Stomach (tissue), 9 donors: Measurements from ENCODE around the gene SOX30. TPM values are rescaled to one million over a fixed set of nuclear protein-coding genes. Genes with fewer than 3 reads are reported as not detected.

Experiments
- DNase-seq, 2 donors: peaks; one replicate each; pipeline versions ENCODE4 v3.0.0 to v3.0.0-alpha.2; 2013 to 2019
- H3K27ac ChIP-seq, 5 donors: fragments of 200-600 bp in 4 of 5; sonication (generic) in 4 of 5; one replicate each; pipeline ENCODE4 v1.5.1; 2013 to 2019; ENCODE audit warnings: mild to moderate bottlenecking in 1 of 5, moderate library complexity in 1 of 5
- H3K27me3 ChIP-seq, 3 donors: fragments of 200-600 bp; sonication (generic); one replicate each; pipeline ENCODE4 v1.5.1; 2017 to 2019; ENCODE audit warnings: mixed run types in 1 of 3
- H3K36me3 ChIP-seq, 4 donors: fragments of 200-600 bp; sonication (generic); 1 replicate in 3 of 4; 2 replicates in 1 of 4; pipeline ENCODE4 v1.5.1; 2016 to 2019
- H3K4me1 ChIP-seq, 4 donors: fragments of 200-600 bp; sonication (generic); one replicate each; pipeline ENCODE4 v1.5.1; 2016 to 2019
- H3K4me3 ChIP-seq, 4 donors: fragments of 200-600 bp; sonication (generic) in 3 of 4; one replicate each; pipeline ENCODE4 v1.5.1; 2016 to 2019; ENCODE audit warnings: mild to moderate bottlenecking in 1 of 4
- H3K9me3 ChIP-seq, 4 donors: fragments of 200-600 bp; sonication (generic); one replicate each; pipeline ENCODE4 v1.5.1; 2016 to 2019
- EP300 ChIP-seq: sonication (generic); formaldehyde crosslinking; IDR thresholded peaks from one replicate; pipeline ENCODE4 v1.6.1; 2017; ENCODE audit warnings: antibody characterized with exemption
- POLR2A ChIP-seq, 4 donors: fragments of 450-650 bp; IDR thresholded peaks; one replicate each; pipeline ENCODE4 v1.6.1; 2016; ENCODE audit warnings: antibody characterized with exemption in 4 of 4, control low read depth in 2 of 4, mild to moderate bottlenecking in 1 of 4, moderate library complexity in 1 of 4
- POLR2AphosphoS5 ChIP-seq, 3 donors: sonication (generic); formaldehyde crosslinking; IDR thresholded peaks; one replicate each; pipeline ENCODE4 v1.6.1; 2016; ENCODE audit warnings: antibody characterized with exemption in 3 of 3
- WGBS, 5 donors: extraction: QIAGEN DNeasy Blood & Tissue Kit in 3 of 5; methylation state at CpG; one replicate each; pipeline versions ENCODE4 v1.1.5 to v1.1.7; 2013 to 2018; 5-methylcytosine and 5-hydroxymethylcytosine counted together
- intact Hi-C: fragments of 100-400 bp; cut with DNase I; formaldehyde crosslinking; loops from one replicate; pipeline ENCODE4 v1.15.1; 2023; ENCODE audit warnings: low total_unique reads
- polyA plus RNA-seq, 3 donors: library from polyadenylated mRNA; stranded (reverse); fragments of 200-250 nt; gene quantifications; one replicate each; pipeline ENCODE4 v1.2.3, GENCODE V29; 2013
- total RNA-seq, 5 donors: library from RNA; depleted of rRNA; stranded (reverse); fragments of >200 nt; gene quantifications; one replicate each; pipeline versions ENCODE4 v1.1.0 to v1.2.3, GENCODE V29; 2014 to 2016
- TF ChIP-seq, protein P1 (sequence below), 7 experiments: fragments of 450-650 bp in 4 of 7; fragments of 200-600 bp in 3 of 7; sonication (generic) in 3 of 7; IDR thresholded peaks; one replicate each; pipeline ENCODE4 v1.5.1; 2016 to 2019; ENCODE audit warnings: antibody characterized with exemption in 7 of 7, control low read depth in 2 of 7, mild to moderate bottlenecking in 1 of 7
- donor health status: healthy with polysubstance abuse.
- donor health status: Bipolar disorder and iron deficiency.
- donor health status: healthy.

SOX30 gene
- total and polyA plus RNA-seq, 8 donors: 0.08 to 0.29 TPM; not detected in 6

- intact Hi-C loops: no loop called here
- TF ChIP-seq EP300 (no peak), POLR2AphosphoS5 (IDR thresholded peaks at IDR 0.05) (no peak), POLR2A (IDR thresholded peaks at IDR 0.05) (no peak)
- TF ChIP-seq, protein P1, sequence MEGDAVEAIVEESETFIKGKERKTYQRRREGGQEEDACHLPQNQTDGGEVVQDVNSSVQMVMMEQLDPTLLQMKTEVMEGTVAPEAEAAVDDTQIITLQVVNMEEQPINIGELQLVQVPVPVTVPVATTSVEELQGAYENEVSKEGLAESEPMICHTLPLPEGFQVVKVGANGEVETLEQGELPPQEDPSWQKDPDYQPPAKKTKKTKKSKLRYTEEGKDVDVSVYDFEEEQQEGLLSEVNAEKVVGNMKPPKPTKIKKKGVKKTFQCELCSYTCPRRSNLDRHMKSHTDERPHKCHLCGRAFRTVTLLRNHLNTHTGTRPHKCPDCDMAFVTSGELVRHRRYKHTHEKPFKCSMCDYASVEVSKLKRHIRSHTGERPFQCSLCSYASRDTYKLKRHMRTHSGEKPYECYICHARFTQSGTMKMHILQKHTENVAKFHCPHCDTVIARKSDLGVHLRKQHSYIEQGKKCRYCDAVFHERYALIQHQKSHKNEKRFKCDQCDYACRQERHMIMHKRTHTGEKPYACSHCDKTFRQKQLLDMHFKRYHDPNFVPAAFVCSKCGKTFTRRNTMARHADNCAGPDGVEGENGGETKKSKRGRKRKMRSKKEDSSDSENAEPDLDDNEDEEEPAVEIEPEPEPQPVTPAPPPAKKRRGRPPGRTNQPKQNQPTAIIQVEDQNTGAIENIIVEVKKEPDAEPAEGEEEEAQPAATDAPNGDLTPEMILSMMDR (IDR thresholded peaks at IDR 0.05): no peak
- Histone ChIP-seq H3K36me3 (no peaks in the 10 kb centered on the region), H3K27me3 (no peaks in the 10 kb centered on the region), H3K4me3 (no peak overlapping the region), H3K4me1 (no peaks in the 10 kb centered on the region), H3K27ac (no peak overlapping the region), H3K9me3 (no peaks in the 10 kb centered on the region)
- no peak for DNase-seq
- WGBS, 5 donors: 91 to 98% (median 93%) methylated on average over 2 of the region's 2 CpGs
These were observed 46.2 kb downstream of the SOX30 start for GRCh38 chr5:157606046-157606445.

DNA sequence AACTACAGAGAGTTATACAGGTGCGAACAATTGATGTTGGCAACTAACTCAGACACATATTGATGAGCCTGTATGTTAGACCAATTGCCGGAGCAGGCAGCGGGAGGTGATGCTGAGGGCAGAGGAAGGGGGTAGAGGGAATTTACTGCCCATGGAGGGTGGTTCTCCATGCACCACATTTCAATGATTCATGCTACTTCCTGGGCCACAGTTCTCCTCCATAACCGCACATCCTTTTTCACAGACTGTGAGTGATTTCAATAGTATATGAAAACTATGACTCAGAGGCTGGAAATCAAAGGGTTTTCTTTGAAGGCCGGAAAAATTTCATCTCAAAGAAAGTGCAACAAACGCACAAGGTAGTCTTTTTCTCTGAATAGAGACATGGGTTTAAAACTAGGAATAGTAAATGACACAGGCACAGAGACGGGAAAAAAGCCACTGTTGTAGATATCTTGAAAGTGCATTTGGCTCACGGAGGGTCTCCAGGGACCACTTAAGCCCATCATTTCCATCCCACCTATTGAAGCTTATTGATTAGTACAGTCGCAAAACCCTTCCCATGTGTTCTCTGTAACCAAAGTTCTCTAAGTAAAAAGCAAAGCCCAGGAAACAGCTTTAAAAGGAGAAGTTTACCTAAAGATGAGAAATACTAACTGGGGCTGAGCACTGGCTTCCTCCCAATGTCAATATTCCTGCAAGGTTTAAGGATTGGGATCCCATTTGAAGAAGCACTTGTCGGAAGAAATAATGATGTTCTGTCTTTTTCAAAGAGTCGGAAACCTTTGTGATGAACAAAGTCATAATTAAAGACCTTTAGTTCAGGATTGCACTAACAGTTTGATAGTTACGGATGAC, 48.7 kb downstream of the SOX30 start:
- H3K27me3 ChIP-seq: no peaks in the 10 kb centered on the region
- no peaks in the 10 kb centered on the region for H3K9me3 ChIP-seq
- TF ChIP-seq EP300: no peak
- TF ChIP-seq, protein P1 (IDR thresholded peaks at IDR 0.05): no peak
- TF ChIP-seq POLR2A (IDR thresholded peaks at IDR 0.05): no peak
- no peak for TF ChIP-seq POLR2AphosphoS5 (IDR thresholded peaks at IDR 0.05)
- no peaks in the 10 kb centered on the region for H3K36me3 ChIP-seq
- no peak for DNase-seq
- H3K27ac ChIP-seq: no peak overlapping the region
- intact Hi-C loops: no loop called here
- no peaks in the 10 kb centered on the region for H3K4me1 ChIP-seq
- WGBS, 5 donors: 74 to 84% (median 78%) methylated on average over 12 of the region's 12 CpGs
- no peak overlapping the region for H3K4me3 ChIP-seq

- Histone ChIP-seq H3K36me3 (no peaks in the 10 kb centered on the region), H3K27me3 (no peaks in the 10 kb centered on the region), H3K4me3 (no peak overlapping the region), H3K4me1 (no peaks in the 10 kb centered on the region), H3K27ac (no peak overlapping the region), H3K9me3 (no peaks in the 10 kb centered on the region)
- no peak for TF ChIP-seq POLR2A (IDR thresholded peaks at IDR 0.05)
- no peak for TF ChIP-seq EP300
- TF ChIP-seq, protein P1 (IDR thresholded peaks at IDR 0.05): no peak
- no peak for TF ChIP-seq POLR2AphosphoS5 (IDR thresholded peaks at IDR 0.05)
- no peak for DNase-seq
- intact Hi-C loops: no loop called here
- WGBS, 5 donors: 75 to 87% (median 78%) methylated on average over 4 of the region's 4 CpGs
These were observed 49.7 kb downstream of the SOX30 start for GRCh38 chr5:157602505-157602904.

DNA sequence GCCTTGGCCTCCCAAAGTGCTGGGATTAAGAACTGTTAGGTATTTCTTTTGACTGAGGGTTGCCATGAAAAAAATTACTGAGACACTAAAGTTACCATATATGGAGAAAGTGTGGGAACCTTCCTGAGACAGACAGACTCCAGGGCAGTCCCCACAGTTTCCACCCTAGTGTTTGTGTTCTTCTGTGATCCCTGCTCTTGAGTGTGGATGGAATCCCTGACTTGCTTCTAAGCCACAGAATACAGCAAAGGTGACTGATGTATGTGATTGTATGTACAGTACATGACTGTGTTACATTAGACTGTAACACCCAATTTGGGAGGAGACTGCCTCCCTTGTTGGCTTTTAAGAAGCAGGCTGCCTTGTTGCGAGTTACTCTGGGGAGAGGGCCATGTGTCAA, 52.0 kb downstream of the SOX30 start:
- no peak overlapping the region for H3K4me3 ChIP-seq
- intact Hi-C loops: no loop called here
- no peak overlapping the region for H3K27ac ChIP-seq
- DNase-seq: no peak
- TF ChIP-seq EP300 (no peak), POLR2A (IDR thresholded peaks at IDR 0.05) (no peak), POLR2AphosphoS5 (IDR thresholded peaks at IDR 0.05) (no peak)
- TF ChIP-seq, protein P1 (IDR thresholded peaks at IDR 0.05): no peak
- no peaks in the 10 kb centered on the region for H3K36me3 ChIP-seq
- no peaks in the 10 kb centered on the region for H3K27me3 ChIP-seq
- H3K4me1 ChIP-seq: no peaks in the 10 kb centered on the region
- H3K9me3 ChIP-seq: no peaks in the 10 kb centered on the region
- WGBS, 5 donors: 67 to 95% (median 85%) methylated on average over 1 of the region's 1 CpG
